ENCODE measurements around the gene PDHX.

DNA sequence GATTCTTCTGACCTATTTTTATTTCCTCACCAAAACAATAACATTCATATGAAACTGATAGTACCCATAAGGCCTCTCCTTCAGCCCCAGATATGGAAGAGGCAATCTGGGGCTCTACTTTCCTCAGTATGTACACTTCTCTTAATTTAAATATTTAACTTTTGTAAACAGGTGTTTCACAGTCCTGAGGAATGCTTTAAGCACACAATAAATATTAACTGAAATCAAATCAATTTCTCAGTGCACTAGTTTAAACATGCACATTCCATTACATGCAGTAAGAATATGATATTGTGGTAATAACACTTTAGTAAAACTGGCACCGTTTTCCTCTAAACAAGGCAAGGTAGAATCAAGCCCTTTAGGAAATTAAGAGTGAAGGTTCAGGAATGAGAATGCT lies 29.2 kb upstream of the PDHX start:
- TF ChIP-seq, protein P1, sequence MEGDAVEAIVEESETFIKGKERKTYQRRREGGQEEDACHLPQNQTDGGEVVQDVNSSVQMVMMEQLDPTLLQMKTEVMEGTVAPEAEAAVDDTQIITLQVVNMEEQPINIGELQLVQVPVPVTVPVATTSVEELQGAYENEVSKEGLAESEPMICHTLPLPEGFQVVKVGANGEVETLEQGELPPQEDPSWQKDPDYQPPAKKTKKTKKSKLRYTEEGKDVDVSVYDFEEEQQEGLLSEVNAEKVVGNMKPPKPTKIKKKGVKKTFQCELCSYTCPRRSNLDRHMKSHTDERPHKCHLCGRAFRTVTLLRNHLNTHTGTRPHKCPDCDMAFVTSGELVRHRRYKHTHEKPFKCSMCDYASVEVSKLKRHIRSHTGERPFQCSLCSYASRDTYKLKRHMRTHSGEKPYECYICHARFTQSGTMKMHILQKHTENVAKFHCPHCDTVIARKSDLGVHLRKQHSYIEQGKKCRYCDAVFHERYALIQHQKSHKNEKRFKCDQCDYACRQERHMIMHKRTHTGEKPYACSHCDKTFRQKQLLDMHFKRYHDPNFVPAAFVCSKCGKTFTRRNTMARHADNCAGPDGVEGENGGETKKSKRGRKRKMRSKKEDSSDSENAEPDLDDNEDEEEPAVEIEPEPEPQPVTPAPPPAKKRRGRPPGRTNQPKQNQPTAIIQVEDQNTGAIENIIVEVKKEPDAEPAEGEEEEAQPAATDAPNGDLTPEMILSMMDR (conservative IDR thresholded peaks at IDR 0.05; ENCODE audit: low read length), result no peak
- no peak for TF ChIP-seq EZH2phosphoT487 (IDR thresholded peaks at IDR 0.05; ENCODE audit: borderline replicate concordance)

All from Loucy (cell line).